Measurements from ENCODE around the gene MCTP1.

DNA sequence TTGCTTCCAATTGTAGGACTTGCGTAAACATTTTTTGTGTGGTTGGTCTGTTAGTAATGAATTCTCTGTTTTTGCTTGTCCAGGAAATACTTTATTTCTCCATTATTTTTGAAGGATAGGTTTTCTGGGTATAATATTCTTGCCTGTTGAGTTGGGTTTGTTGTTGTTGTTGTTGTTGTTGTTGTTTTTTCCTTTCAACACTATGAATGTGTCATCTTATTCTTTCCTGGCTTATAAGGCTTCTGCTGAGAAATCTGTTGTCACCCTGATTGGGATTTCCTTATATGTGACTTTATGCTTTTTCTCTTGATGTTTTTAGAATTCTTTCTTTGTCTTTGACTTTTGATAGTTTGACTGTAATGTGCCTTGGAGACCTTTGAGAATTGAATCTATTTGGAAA lies 626.6 kb downstream of the MCTP1 start:
- TF ChIP-seq EZH2 (IDR thresholded peaks at IDR 0.05; ENCODE audit: borderline replicate concordance, low read length) (no peak), CTCF (conservative IDR thresholded peaks at IDR 0.05 in 1 of 2, IDR thresholded peaks at IDR 0.05 in 1 of 2; ENCODE audit: extremely low read depth in 1 of 2, insufficient read depth in 1 of 2, low read depth in 1 of 2, low read length in 2 of 2) (no peak)

All from mammary epithelial cell (primary cell).